Bronchial epithelial cell (primary cell): Measurements from ENCODE around the gene CYBA. TPM values are rescaled to one million over a fixed set of nuclear protein-coding genes. Genes with fewer than 3 reads are reported as not detected.

Source experiments
- DNase-seq: peaks from one replicate; pipeline ENCODE4 v3.0.0-alpha.2; 2010; ENCODE audit warnings: low read depth
- FAIRE-seq: peaks from 2 replicates; lab custom pipeline; 2011; peaks lifted over from hg19 to GRCh38; lab: Jason Lieb, UNC
- H3K27me3 ChIP-seq: 2 replicates; pipeline ENCODE4 v1.5.1; 2011; ENCODE audit warnings: low read length; ENCODE audit not compliant: control insufficient read depth, insufficient read depth
- H3K36me3 ChIP-seq: 2 replicates; pipeline ENCODE4 v1.5.1; 2011; ENCODE audit warnings: low read length; ENCODE audit not compliant: control insufficient read depth, insufficient read depth
- H3K4me3 ChIP-seq: 2 replicates; pipeline ENCODE4 v1.5.1; 2011; ENCODE audit warnings: mild to moderate bottlenecking, low read depth, low read length, control low read depth
- total RNA-seq: library from RNA; depleted of rRNA; stranded (reverse); fragments of >200 nt; gene quantifications from 2 replicates; pipeline ENCODE4 v1.2.1, GENCODE V29; 2014
- TF ChIP-seq, protein P1 (sequence below): IDR thresholded peaks from 2 replicates; pipeline ENCODE4 v1.5.1; 2011; ENCODE audit warnings: mild to moderate bottlenecking, moderate library complexity, low read length, control low read depth, inconsistent platforms; ENCODE audit not compliant: insufficient read depth, severe bottlenecking

The CYBA gene
- total RNA-seq, 1 donor from 2014 or later: 134 TPM

DNA sequence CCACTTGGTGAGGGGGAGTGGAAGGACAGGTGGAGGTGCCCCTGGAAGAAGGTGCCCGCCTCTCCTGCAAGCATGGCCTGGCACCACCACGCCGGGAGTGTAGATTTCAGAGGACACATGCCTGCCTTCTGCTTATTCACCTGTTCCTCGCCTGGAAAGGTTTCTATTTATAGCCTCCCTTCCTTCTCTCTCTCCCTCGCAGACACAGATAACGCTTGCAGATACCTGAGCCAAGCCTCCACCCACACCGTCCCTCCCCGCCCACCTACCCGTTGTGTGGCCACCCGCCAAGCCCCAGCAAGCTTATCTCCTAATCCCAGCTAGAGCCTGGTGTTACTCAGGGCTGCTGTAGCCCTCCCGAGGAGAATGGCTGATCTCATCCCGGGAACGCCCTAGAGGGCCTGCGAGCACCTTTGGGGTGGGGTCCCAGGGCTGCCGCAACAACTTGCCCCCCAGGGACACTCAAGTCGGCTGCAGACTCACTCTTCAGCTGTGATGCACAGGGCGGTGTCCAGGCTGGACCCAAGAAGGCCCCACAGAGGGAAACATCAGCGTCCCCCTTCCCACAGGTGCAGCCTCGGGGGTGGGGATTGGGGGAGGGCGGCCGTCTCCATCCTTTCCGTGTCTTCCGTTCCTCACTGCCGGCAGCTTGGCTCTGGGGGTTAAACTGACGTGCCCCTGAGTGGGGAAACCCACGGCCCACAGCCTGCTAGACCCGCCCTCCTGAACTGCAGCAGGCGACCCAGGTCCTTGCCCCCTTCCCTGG, 37.3 kb upstream of the CYBA start:
- DNase-seq: peak; percentile 74
- TF ChIP-seq, protein P1, sequence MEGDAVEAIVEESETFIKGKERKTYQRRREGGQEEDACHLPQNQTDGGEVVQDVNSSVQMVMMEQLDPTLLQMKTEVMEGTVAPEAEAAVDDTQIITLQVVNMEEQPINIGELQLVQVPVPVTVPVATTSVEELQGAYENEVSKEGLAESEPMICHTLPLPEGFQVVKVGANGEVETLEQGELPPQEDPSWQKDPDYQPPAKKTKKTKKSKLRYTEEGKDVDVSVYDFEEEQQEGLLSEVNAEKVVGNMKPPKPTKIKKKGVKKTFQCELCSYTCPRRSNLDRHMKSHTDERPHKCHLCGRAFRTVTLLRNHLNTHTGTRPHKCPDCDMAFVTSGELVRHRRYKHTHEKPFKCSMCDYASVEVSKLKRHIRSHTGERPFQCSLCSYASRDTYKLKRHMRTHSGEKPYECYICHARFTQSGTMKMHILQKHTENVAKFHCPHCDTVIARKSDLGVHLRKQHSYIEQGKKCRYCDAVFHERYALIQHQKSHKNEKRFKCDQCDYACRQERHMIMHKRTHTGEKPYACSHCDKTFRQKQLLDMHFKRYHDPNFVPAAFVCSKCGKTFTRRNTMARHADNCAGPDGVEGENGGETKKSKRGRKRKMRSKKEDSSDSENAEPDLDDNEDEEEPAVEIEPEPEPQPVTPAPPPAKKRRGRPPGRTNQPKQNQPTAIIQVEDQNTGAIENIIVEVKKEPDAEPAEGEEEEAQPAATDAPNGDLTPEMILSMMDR: no peak
- H3K36me3 ChIP-seq: no peaks in the 10 kb centered on the region
- H3K4me3 ChIP-seq: no peak overlapping the region
- FAIRE-seq: no peak
- H3K27me3 ChIP-seq: no peaks in the 10 kb centered on the region

DNA sequence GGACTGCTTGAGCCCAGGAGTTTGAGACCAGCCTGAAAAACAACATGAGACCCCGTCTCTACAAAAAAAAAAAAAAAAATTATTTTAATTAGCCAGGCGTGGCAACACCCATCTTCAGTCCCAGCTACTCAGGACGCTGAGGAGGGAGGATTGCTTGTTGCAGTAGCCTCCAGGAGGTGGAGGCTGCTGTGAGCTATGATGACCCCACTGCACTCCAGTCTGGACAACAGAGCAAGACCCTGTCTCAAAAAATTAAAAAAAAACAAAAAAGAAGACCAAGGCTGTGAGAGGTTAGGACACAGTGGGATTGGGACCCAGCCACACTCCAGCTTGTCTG, 36.8 kb upstream of the CYBA start:
- H3K4me3 ChIP-seq: no peak overlapping the region
- H3K27me3 ChIP-seq: no peaks in the 10 kb centered on the region
- DNase-seq (no peak), FAIRE-seq (no peak)
- H3K36me3 ChIP-seq: no peaks in the 10 kb centered on the region
- TF ChIP-seq, protein P1: no peak

GRCh38 chr16:88687254-88687576, 36.4 kb upstream of the CYBA start:
- no peak for DNase-seq
- TF ChIP-seq, protein P1: no peak
- FAIRE-seq: no peak
- H3K4me3 ChIP-seq: no peak overlapping the region
- H3K36me3 ChIP-seq: no peaks in the 10 kb centered on the region
- no peaks in the 10 kb centered on the region for H3K27me3 ChIP-seq

GRCh38 chr16:88686439-88687253, 35.8 kb upstream of the CYBA start, which contains the start of gene SNAI3:
TSS of gene SNAI3 (minus strand) at chr16:88686507. CDS start at chr16:88686406, 101 bp downstream.
- TF ChIP-seq, protein P1: no peak
- Histone ChIP-seq H3K27me3 (peaks cover 3% of the 10 kb centered on the region), H3K36me3 (no peaks in the 10 kb centered on the region), H3K4me3 (peak within 1 kb of the TSS; percentile 49)
- DNase-seq: peak; percentile 52
- FAIRE-seq: no peak

GRCh38 chr16:88686062-88686438, 35.2 kb upstream of the CYBA start:
- no peak for FAIRE-seq
- peak overlapping the region; percentile 49 for H3K4me3 ChIP-seq

More at GRCh38 chr16:88686062-88686438, 35.2 kb upstream of the CYBA start:
- Histone ChIP-seq H3K36me3 (no peaks in the 10 kb centered on the region), H3K27me3 (peaks cover 4% of the 10 kb centered on the region)
- TF ChIP-seq, protein P1: no peak
- DNase-seq: no peak
